ENCODE measurements around the gene IER2. TPM values are rescaled to one million over a fixed set of nuclear protein-coding genes. Genes with fewer than 3 reads are reported as not detected.
A peak's percentile ranks its signal among the peaks of the same experiment; 100 is the strongest.

Gene IER2
- total and polyA plus RNA-seq, 2 donors (not counting 3 experiments of a cell fraction or from before 2014, with no cell fraction given): 60.6 to 81.6 TPM

- peak overlapping the region; percentile 98 for H3K4me2 ChIP-seq (ENCODE audit: insufficient read depth, low read length)
- peaks cover 27% of the 10 kb centered on the region for H3K4me1 ChIP-seq (ENCODE audit: control insufficient read depth, extremely low read depth, insufficient read depth, low read length)
- dilution Hi-C loops (cut with MboI; ENCODE audit: extremely low pct_ligation_motif_present, low sequenced_read_pairs) (no loop called here), intact Hi-C loops (cut with micrococcal nuclease) (loop anchor here (1.0 to 5.0 kb wide), 3 partner anchors 12 to 580 kb away; no protein-coding TSS in a partner anchor)
- ChIA-PET CTCF (interaction anchor here (0.6 to 2.2 kb wide), 10 partner anchors 11 to 126 kb away, joined by 3 to 17 read pairs (median 4); no protein-coding TSS in a partner anchor), POLR2A (interaction anchor here (0.6 to 2.2 kb wide), 12 partner anchors 11 to 987 kb away, joined by 3 to 25 read pairs (median 4); partner anchors contain the start of gene NACC1)
- no peak overlapping the region for H2AFZ ChIP-seq (ENCODE audit: low read depth, low read length)
- FAIRE-seq (no peak), DNase-seq (ENCODE audit: low read depth, low spot score) (no peak)
- no peaks in the 10 kb centered on the region for H4K20me1 ChIP-seq (replicated peaks; ENCODE audit: control insufficient read depth, extremely low read depth, insufficient read depth, low read length)
- no peaks in the 10 kb centered on the region for H3K9me1 ChIP-seq (replicated peaks; ENCODE audit: control insufficient read depth, extremely low read depth, insufficient read depth, low read length)
- H3K36me3 ChIP-seq (ENCODE audit: control insufficient read depth in 2 of 2, extremely low read depth in 1 of 2, insufficient read depth in 2 of 2, low read length in 2 of 2): no peaks in the 10 kb centered on the region
- peaks cover 43% of the 10 kb centered on the region for H3K79me2 ChIP-seq (ENCODE audit: control insufficient read depth, insufficient read depth, low read length)
- TF ChIP-seq GATA2 (IDR thresholded peaks at IDR 0.05; ENCODE audit: insufficient read depth, insufficient read length, low read depth, low read length) (no peak), MAX (IDR thresholded peaks at IDR 0.05; ENCODE audit: insufficient read depth, insufficient read length) (no peak), MYC (IDR thresholded peaks at IDR 0.05; ENCODE audit: low read depth, low read length) (no peak), FOS (IDR thresholded peaks at IDR 0.05; ENCODE audit: borderline replicate concordance, insufficient read depth, low read length) (no peak), POLR2AphosphoS5 (IDR thresholded peaks at IDR 0.05; ENCODE audit: insufficient read depth, low read depth, low read length) (no peak), JUN (IDR thresholded peaks at IDR 0.05; ENCODE audit: borderline replicate concordance, insufficient read depth, insufficient read length, low read depth) (no peak), CTCF (IDR thresholded peaks at IDR 0.05; ENCODE audit: extremely low read depth in 1 of 2, insufficient read depth in 1 of 2, low read depth in 1 of 2, low read length in 2 of 2) (no peak), EZH2 (IDR thresholded peaks at IDR 0.05; ENCODE audit: borderline replicate concordance, low read depth, low read length, severe bottlenecking) (no peak), POLR2A (IDR thresholded peaks at IDR 0.05; ENCODE audit: low read depth, low read length) (no peak)
- BruUV-seq (replicated peaks): TSS peak; percentile 15
- H3K9ac ChIP-seq (replicated peaks; ENCODE audit: extremely low read depth, insufficient read depth, low read length): peak overlapping the region; percentile 97
- H3K9me3 ChIP-seq (replicated peaks; ENCODE audit: control insufficient read depth, insufficient read depth, low read length): no peaks in the 10 kb centered on the region
- H3K27me3 ChIP-seq (ENCODE audit: control insufficient read depth in 2 of 2, insufficient read depth in 2 of 2, low read length in 2 of 2): no peaks in the 10 kb centered on the region
- peak overlapping the region; percentile 96 for H3K27ac ChIP-seq (ENCODE audit: insufficient read depth, low read depth, low read length)
- peak overlapping the region; percentile 55 to 97 (median 67) for H3K4me3 ChIP-seq (replicated peaks in 1 of 3; ENCODE audit: insufficient read depth in 1 of 3, low read depth in 1 of 3, low read length in 3 of 3)
Measured at GRCh38 chr19:13152356-13152973, 2.3 kb downstream of the IER2 start.

Data from endothelial cell of umbilical vein (primary cell).